K562 (cell line): Measurements from ENCODE around the gene PBXIP1. TPM values are rescaled to one million over a fixed set of nuclear protein-coding genes. Genes with fewer than 3 reads are reported as not detected.

Experiments
- BCOR ChIP-seq: fragments of 450-650 bp; IDR thresholded peaks from 2 replicates; pipeline ENCODE4 v1.6.1; 2016
- CAMTA2 ChIP-seq: fragments of 250-450 bp; sonication (Bioruptor Pico); conservative IDR thresholded peaks from 2 replicates; pipeline ENCODE4 v1.5.1; 2022
- CTCFL ChIP-seq: IDR thresholded peaks from 2 replicates; pipeline ENCODE4 v1.6.1; 2011; ENCODE audit warnings: borderline replicate concordance, low read depth, mild to moderate bottlenecking, moderate library complexity, low read length; ENCODE audit not compliant: insufficient read depth, poor library complexity, severe bottlenecking
- CXXC5 ChIP-seq: fragments of 250-450 bp; sonication (Bioruptor Pico); IDR thresholded peaks from 2 replicates; pipeline ENCODE4 v1.8.0; 2022; ENCODE audit warnings: inconsistent platforms, mild to moderate bottlenecking, moderate library complexity
- EP300 ChIP-seq: IDR thresholded peaks from 2 replicates; pipeline ENCODE4 v1.6.1; 2012; ENCODE audit warnings: low read length, improper control_type of control experiment
- HDAC6 ChIP-seq: IDR thresholded peaks from 2 replicates; pipeline ENCODE4 v1.6.1; 2012; ENCODE audit warnings: low read depth, mild to moderate bottlenecking, control low read depth, inconsistent platforms, low read length, moderate library complexity
- ILK ChIP-seq: fragments of 450-650 bp; IDR thresholded peaks from 2 replicates; pipeline ENCODE4 v1.6.1; 2016; ENCODE audit warnings: missing genetic modification characterization, low read depth, mild to moderate bottlenecking, missing compliant biosample characterization, moderate library complexity, borderline replicate concordance
- MEF2D ChIP-seq: conservative IDR thresholded peaks from 2 replicates; pipeline ENCODE4 v1.6.1; 2016; ENCODE audit warnings: low read depth, missing genetic modification characterization, missing compliant biosample characterization
- MTA3 ChIP-seq: fragments of 450-650 bp; formaldehyde crosslinking; IDR thresholded peaks from 2 replicates; pipeline ENCODE4 v1.6.1; 2017; ENCODE audit warnings: mild to moderate bottlenecking, borderline replicate concordance
- NFE2L1 ChIP-seq: fragments of 450-650 bp; IDR thresholded peaks from 2 replicates; pipeline ENCODE4 v1.6.1; 2016; ENCODE audit warnings: missing genetic modification characterization, low read depth, mild to moderate bottlenecking, missing compliant biosample characterization, moderate library complexity, borderline replicate concordance
- NR2C1 ChIP-seq, 2 experiments: fragments of 450-650 bp; IDR thresholded peaks; 2 replicates each; pipeline ENCODE4 v1.6.1; 2017; ENCODE audit warnings: mild to moderate bottlenecking in 2 of 2, antibody characterized with exemption in 1 of 2, inconsistent platforms in 1 of 2, missing compliant biosample characterization in 1 of 2, missing genetic modification characterization in 1 of 2
- NR2C2 ChIP-seq, 2 experiments: fragments of 200-800 bp in 1 of 2; sonication (Bioruptor generic) in 1 of 2; sonication (generic) in 1 of 2; formaldehyde crosslinking in 1 of 2; IDR thresholded peaks; 2 replicates each; pipeline versions ENCODE4 v1.6.1 to v1.8.0; 2016 to 2022; ENCODE audit warnings: mild to moderate bottlenecking in 1 of 2, missing compliant biosample characterization in 1 of 2, missing genetic modification characterization in 1 of 2, missing genetic modification reagents in 1 of 2
- PATZ1 ChIP-seq: fragments of 250-450 bp; sonication (Bioruptor Pico); IDR thresholded peaks from 2 replicates; pipeline ENCODE4 v1.5.0; 2020; ENCODE audit warnings: mild to moderate bottlenecking, borderline replicate concordance
- POU5F1 ChIP-seq: fragments of 150-350 bp; IDR thresholded peaks from 2 replicates; pipeline ENCODE4 v1.6.1; 2014; ENCODE audit warnings: borderline replicate concordance, low read length, low read depth, mild to moderate bottlenecking; ENCODE audit not compliant: partially characterized antibody
- RB1 ChIP-seq: fragments of 450-650 bp; IDR thresholded peaks from 2 replicates; pipeline ENCODE4 v1.6.1; 2017; ENCODE audit warnings: low read depth, mild to moderate bottlenecking
- SAP30 ChIP-seq: fragments of 200-600 bp; sonication (generic); IDR thresholded peaks from 2 replicates; pipeline ENCODE4 v1.6.1; 2012; ENCODE audit warnings: borderline replicate concordance, low read depth, mild to moderate bottlenecking, moderate library complexity, low read length, control low read depth, inconsistent platforms; ENCODE audit not compliant: insufficient read depth, poor library complexity, severe bottlenecking
- TBL1XR1 ChIP-seq, 2 experiments: IDR thresholded peaks; 2 replicates each; pipeline ENCODE4 v1.6.1; 2012; ENCODE audit warnings: improper control_type of control experiment in 2 of 2, low read length in 2 of 2, mild to moderate bottlenecking in 1 of 2
- XRCC5 ChIP-seq: fragments of 200-400 bp; formaldehyde crosslinking; IDR thresholded peaks from 2 replicates; pipeline ENCODE4 v1.6.1; 2017; ENCODE audit warnings: low read depth, mild to moderate bottlenecking, low read length
- ZNF146 ChIP-seq: IDR thresholded peaks from one replicate; pipeline ENCODE4 v1.6.1; 2018; ENCODE audit warnings: missing compliant biosample characterization; ENCODE audit not compliant: unreplicated experiment
- ZNF395 ChIP-seq: fragments of 200-800 bp; sonication (Bioruptor generic); IDR thresholded peaks from 2 replicates; pipeline ENCODE4 v1.6.1; 2017; ENCODE audit warnings: missing genetic modification characterization, missing compliant biosample characterization
- polyA plus RNA-seq, 8 experiments: library from polyadenylated mRNA; depleted of rRNA in 4 of 8; stranded (reverse) in 5 of 8; unstranded in 3 of 8; fragments of >200 nt; fragmentation: Nextera tagmentation in 2 of 8; fragmentation: Illumina TruSeq in 1 of 8; extraction: Ambion mirVana in 2 of 8; extraction: Trizol in 1 of 8; gene quantifications; 2 replicates each; pipeline versions ENCODE4 v1.2.1 to v1.2.3, GENCODE V29; 2011 to 2014; ENCODE audit warnings: inconsistent platforms in 1 of 8, missing spikeins in 1 of 8
- total RNA-seq, 7 experiments: library from RNA; depleted of rRNA in 6 of 7; stranded (reverse); fragments of >200 nt in 6 of 7; fragmentation: Illumina TruSeq in 2 of 7; extraction: Trizol in 2 of 7; gene quantifications; 2 replicates each; pipeline versions ENCODE4 v1.2.1 to v1.2.3, GENCODE V29; 2011 to 2021; ENCODE audit warnings: low replicate concordance in 1 of 7

PBXIP1 gene
- total and polyA plus RNA-seq, 9 of the 15 experiments (the other 6 are each of a cell fraction or from before 2014, with no cell fraction given): 0.13 to 8.3 (median 5.8) TPM

- no peak; the same call in 1 of the 2 replicates for TF ChIP-seq ZNF395 (CRISPR knock-in tag)
- TF ChIP-seq HDAC6: no peak
- peak; percentile 7; the same call in 1 of the 2 replicates for TF ChIP-seq CXXC5 (CRISPR knock-in tag)
- peak; percentile 21; the same call in 1 of the 2 replicates for TF ChIP-seq MTA3
- peak; percentile 39 for TF ChIP-seq CTCFL
- TF ChIP-seq TBL1XR1 (IDR thresholded peaks at IDR 0.05; ENCODE audit: low read length in 2 of 2): 0 out of 4 replicates have a peak, but pooled peaks of 1 of the 2 experiments have one; percentile 44
- TF ChIP-seq XRCC5: peak; percentile 87
- TF ChIP-seq PATZ1: no peak
- no peak for TF ChIP-seq NR2C1 (IDR thresholded peaks at IDR 0.05)
- TF ChIP-seq NR2C1 (tag; IDR thresholded peaks at IDR 0.05): peak; percentile 21; the same call in 1 of the 2 replicates
- TF ChIP-seq SAP30: no peak
- peak; percentile 68 for TF ChIP-seq RB1
- TF ChIP-seq POU5F1: no peak
- TF ChIP-seq ZNF146 (CRISPR knock-in tag): no peak
- no peak for TF ChIP-seq NR2C2 (CRISPR knock-in tag; IDR thresholded peaks at IDR 0.05)
- TF ChIP-seq NR2C2 (tag; IDR thresholded peaks at IDR 0.05): peak; percentile 44; the same call in 1 of the 2 replicates
- TF ChIP-seq MEF2D (tag): peak; percentile 62; the same call in 1 of the 2 replicates
- TF ChIP-seq BCOR: 0 out of 2 replicates have a peak, but pooled peaks have one; percentile 9
- TF ChIP-seq EP300: peak; percentile 10; the same call in 1 of the 2 replicates
- TF ChIP-seq CAMTA2 (CRISPR knock-in tag): 0 out of 2 replicates have a peak, but pooled peaks have one; percentile 18
- TF ChIP-seq NFE2L1 (tag): no peak
- TF ChIP-seq ILK (tag): no peak
Measured at GRCh38 chr1:154998818-154999570, 43.1 kb upstream of the PBXIP1 start (continued).
